Pancreas (tissue), 10 donors: ENCODE data around the gene GNAL. TPM values are rescaled to one million over a fixed set of nuclear protein-coding genes. Genes with fewer than 3 reads are reported as not detected.

Source experiments
- ATAC-seq, 4 donors: fragments of 200-7000 bp; cut with Tn5 transposase; one replicate each; pipeline versions ENCODE4 v1.8.0 to v1.9.1; 2020; ENCODE audit warnings: mild to moderate bottlenecking in 4 of 4, moderate library complexity in 4 of 4
- DNase-seq, 6 donors: peaks; one replicate each; pipeline ENCODE4 v3.0.0-alpha.2; 2020
- FAIRE-seq: peaks from 2 replicates; lab custom pipeline; 2012; peaks lifted over from hg19 to GRCh38; lab: Jason Lieb, UNC
- H3K27ac ChIP-seq, 4 donors: fragments of 200-600 bp; sonication (generic); 1 replicate in 3 of 4; 2 replicates in 1 of 4; pipeline versions ENCODE4 v1.5.0 to v1.8.0; 2020
- H3K27me3 ChIP-seq, 4 donors: fragments of 200-600 bp; one replicate each; pipeline ENCODE4 v1.8.0; 2021
- H3K36me3 ChIP-seq, 3 donors: fragments of 200-600 bp; sonication (generic) in 1 of 3; one replicate each; pipeline versions ENCODE4 v1.5.0 to v1.8.0; 2020 to 2021
- H3K4me1 ChIP-seq, 3 donors: fragments of 200-600 bp; one replicate each; pipeline ENCODE4 v1.8.0; 2021
- H3K4me3 ChIP-seq, 4 donors: fragments of 200-600 bp; sonication (generic) in 2 of 4; one replicate each; pipeline versions ENCODE4 v1.5.0 to v1.8.0; 2020 to 2021
- H3K9me3 ChIP-seq, 4 donors: fragments of 200-600 bp; one replicate each; pipeline ENCODE4 v1.8.0; 2021
- CTCF ChIP-seq, 4 donors: fragments of 200-600 bp; sonication (generic) in 3 of 4; IDR thresholded peaks; one replicate each; pipeline versions ENCODE4 v1.5.0 to v1.8.0; 2021; ENCODE audit warnings: antibody characterized with exemption in 4 of 4
- WGBS, 2 donors: extraction: QIAGEN DNeasy Blood & Tissue Kit; methylation state at CpG; one replicate each; pipeline ENCODE4 v1.1.7; 2013; 5-methylcytosine and 5-hydroxymethylcytosine counted together
- intact Hi-C, 3 donors: fragments of 100-400 bp; cut with DNase I; formaldehyde crosslinking; loops; one replicate each; pipeline versions ENCODE4 v1.11.1 to v1.14.2; 2022
- polyA plus RNA-seq, 2 donors: library from polyadenylated mRNA; stranded (reverse); fragments of 200-250 nt; gene quantifications; one replicate each; pipeline ENCODE4 v1.2.3, GENCODE V29; 2013
- total RNA-seq, 6 donors: library from RNA; stranded (reverse); fragmentation: NEBNext Ultra II Directional in 4 of 6; extraction: Animal tissue kit (Norgen Biotek cat#: 25700) in 4 of 6; gene quantifications; one replicate each; pipeline versions ENCODE4 v1.2.1 to v1.2.4, GENCODE V29; 2021 to 2023
- donor health status: healthy with polysubstance abuse.
- donor health status: DM: no; HTN: no; CAD: no; lungs with moderate emphysema.
- donor health status: DM: no; HTN: no; CAD: no.
- donor health status: control.
- donor health status: control.
- donor health status: Bipolar disorder and iron deficiency.
- donor health status: DM: yes; HTN: yes; CAD: no.
- donor health status: DM: no; HTN: no; CAD: no.
- donor health status: DM: no; HTN: no; CAD: no.
- donor health status: DM: yes; HTN: yes; CAD: no.

Gene GNAL
- total and polyA plus RNA-seq, 8 donors: 0.22 to 2.2 (median 0.71) TPM

GRCh38 chr18:11784674-11785304 is 95.7 kb downstream of the GNAL start:
- Histone ChIP-seq H3K9me3 (no peaks in the 10 kb centered on the region), H3K4me3 (no peak overlapping the region), H3K27ac (no peak overlapping the region), H3K36me3 (no peaks in the 10 kb centered on the region), H3K4me1 (no peaks in the 10 kb centered on the region), H3K27me3 (no peaks in the 10 kb centered on the region)
- 81 to 88% methylated on average over 6 of the region's 6 CpGs for WGBS, 2 donors
- TF ChIP-seq CTCF (IDR thresholded peaks at IDR 0.05): no peak
- FAIRE-seq (no peak), ATAC-seq (no peak), DNase-seq (no peak)
- intact Hi-C loops: no loop called here

- ATAC-seq (no peak), DNase-seq (no peak), FAIRE-seq (no peak)
- Histone ChIP-seq H3K4me3 (no peak overlapping the region), H3K36me3 (no peaks in the 10 kb centered on the region), H3K9me3 (no peaks in the 10 kb centered on the region), H3K27me3 (no peaks in the 10 kb centered on the region), H3K27ac (no peak overlapping the region), H3K4me1 (no peaks in the 10 kb centered on the region)
- intact Hi-C loops: no loop called here
- WGBS, 2 donors: 20 to 28% methylated on average over 9 of the region's 9 CpGs
- no peak for TF ChIP-seq CTCF (IDR thresholded peaks at IDR 0.05)
Measured at GRCh38 chr18:11785444-11786055, 96.5 kb downstream of the GNAL start.

GRCh38 chr18:11789716-11790510 is 100.8 kb downstream of the GNAL start:
- ATAC-seq (no peak), FAIRE-seq (no peak), DNase-seq (no peak)
- no peaks in the 10 kb centered on the region for H3K36me3 ChIP-seq
- H3K4me3 ChIP-seq: no peak overlapping the region
- H3K27me3 ChIP-seq: no peaks in the 10 kb centered on the region
- intact Hi-C loops: no loop called here
- H3K4me1 ChIP-seq: no peaks in the 10 kb centered on the region
- WGBS, 2 donors: 46 to 50% methylated on average over 7 of the region's 7 CpGs
- H3K27ac ChIP-seq: no peak overlapping the region
- TF ChIP-seq CTCF (IDR thresholded peaks at IDR 0.05): no peak
- no peaks in the 10 kb centered on the region for H3K9me3 ChIP-seq

GRCh38 chr18:11791131-11791530 is 102.1 kb downstream of the GNAL start:
- TF ChIP-seq CTCF (IDR thresholded peaks at IDR 0.05): no peak
- H3K9me3 ChIP-seq: no peaks in the 10 kb centered on the region
- DNase-seq (no peak), ATAC-seq (no peak), FAIRE-seq (no peak)
- intact Hi-C loops: no loop called here
- H3K4me1 ChIP-seq: no peaks in the 10 kb centered on the region
- WGBS, 2 donors: 65 to 70% methylated on average over 3 of the region's 3 CpGs
- no peak overlapping the region for H3K4me3 ChIP-seq
- no peaks in the 10 kb centered on the region for H3K27me3 ChIP-seq
- no peaks in the 10 kb centered on the region for H3K36me3 ChIP-seq
- H3K27ac ChIP-seq: no peak overlapping the region
